Heart right ventricle (tissue), 16 donors: Measurements from ENCODE around the gene RSPO4. TPM values are rescaled to one million over a fixed set of nuclear protein-coding genes. Genes with fewer than 3 reads are reported as not detected.

Experiments
- ATAC-seq, 8 donors: fragments of 200-7000 bp; cut with Tn5 transposase; one replicate each; pipeline ENCODE4 v1.9.1; 2020; ENCODE audit warnings: mild to moderate bottlenecking in 8 of 8, moderate library complexity in 8 of 8, moderate number of reproducible peaks in 1 of 8
- DNase-seq, 2 donors: peaks; one replicate each; pipeline ENCODE4 v3.0.0-alpha.2; 2020
- H3K27ac ChIP-seq, 10 donors: fragments of 200-600 bp; sonication (generic) in 2 of 10; one replicate each; pipeline versions ENCODE4 v1.5.0 to v1.8.0; 2020 to 2022; ENCODE audit warnings: mild to moderate bottlenecking in 3 of 10
- H3K27me3 ChIP-seq, 7 donors: fragments of 200-600 bp; one replicate each; pipeline ENCODE4 v1.8.0; 2021 to 2022; ENCODE audit warnings: mild to moderate bottlenecking in 2 of 7
- H3K36me3 ChIP-seq, 9 donors: fragments of 200-600 bp; sonication (generic) in 1 of 9; one replicate each; pipeline versions ENCODE4 v1.5.0 to v1.8.0; 2020 to 2022; ENCODE audit warnings: mild to moderate bottlenecking in 2 of 9
- H3K4me1 ChIP-seq, 9 donors: fragments of 200-600 bp; sonication (generic) in 1 of 9; one replicate each; pipeline versions ENCODE4 v1.5.0 to v1.8.0; 2020 to 2022; ENCODE audit warnings: mild to moderate bottlenecking in 4 of 9
- H3K4me3 ChIP-seq, 10 donors: fragments of 200-600 bp; sonication (generic) in 2 of 10; one replicate each; pipeline versions ENCODE4 v1.5.0 to v1.8.0; 2020 to 2022; ENCODE audit warnings: mild to moderate bottlenecking in 7 of 10, moderate library complexity in 2 of 10
- H3K9me3 ChIP-seq, 11 donors: fragments of 200-600 bp in 10 of 11; sonication (generic) in 2 of 11; one replicate each; pipeline versions ENCODE4 v1.5.0 to v1.8.0; 2013 to 2022; ENCODE audit warnings: mild to moderate bottlenecking in 2 of 11, control low read depth in 1 of 11, moderate library complexity in 1 of 11
- CTCF ChIP-seq, 9 donors: fragments of 200-600 bp; sonication (generic) in 2 of 9; IDR thresholded peaks; one replicate each; pipeline versions ENCODE4 v1.5.0 to v1.8.0; 2021 to 2022; ENCODE audit warnings: antibody characterized with exemption in 9 of 9, mild to moderate bottlenecking in 5 of 9, moderate library complexity in 1 of 9
- WGBS, 2 donors: extraction: QIAGEN DNeasy Blood & Tissue Kit; methylation state at CpG; one replicate each; pipeline ENCODE4 v1.1.7; 2013; ENCODE audit warnings: inconsistent platforms in 1 of 2; 5-methylcytosine and 5-hydroxymethylcytosine counted together
- intact Hi-C, 10 donors: fragments of 100-400 bp; cut with DNase I; formaldehyde crosslinking; loops; one replicate each; pipeline versions ENCODE4 v1.11.1 to v1.14.2; 2022
- polyA plus RNA-seq, 2 donors: library from polyadenylated mRNA; stranded (reverse); fragments of 200-250 nt; gene quantifications; one replicate each; pipeline ENCODE4 v1.2.3, GENCODE V29; 2013
- total RNA-seq, 10 donors: library from RNA; stranded (reverse); fragmentation: NEBNext Ultra II Directional in 3 of 10; extraction: Animal tissue kit (Norgen Biotek cat#: 25700) in 3 of 10; gene quantifications; one replicate each; pipeline versions ENCODE4 v1.2.1 to v1.2.4, GENCODE V29; 2021 to 2023
- donor health status: Arrhythmogenic right ventricular cardiomyopathy.
- donor health status: ischemic (EF 13 %, LVEDD 7.1; RV severe dilation, severe dysfunction).
- donor health status: healthy with polysubstance abuse.
- donor health status: DM: no; HTN: yes; CAD: no.
- donor health status: DM: no; HTN: no; CAD: no.
- donor health status: ischemic (EF 25% LVEDD 6.9; RV normal size, moderate dysfunction).
- donor health status: ischemic (EF 25% LVEDD 5.7; RV mildly dilated, moderate dysfunction).
- donor health status: healthy.
- donor health status: DM: yes; HTN: yes; CAD: no.
- donor health status: Ischemic cardiomyopathy.
- donor health status: ischemic (EF 35%, LVEDD 5.7; RV mildly dilated, moderate dysfunction).
- donor health status: nonischemic (EF 11% LVEDD 7.7; RV severe dilation, severe dysfunction).
- donor health status: DM: yes; HTN: yes; CAD: no.
- donor health status: PGD.
- donor health status: ischemic (EF 29% LVEDD 5.4; RV normal size, mild dysfunction).
- donor health status: nonischemic (EF 23%, LVEDD 6.1; RV moderate dilation, normal function).

The RSPO4 gene
- total and polyA plus RNA-seq, 12 donors = 0.07 to 0.61 TPM; not detected in 10

DNA sequence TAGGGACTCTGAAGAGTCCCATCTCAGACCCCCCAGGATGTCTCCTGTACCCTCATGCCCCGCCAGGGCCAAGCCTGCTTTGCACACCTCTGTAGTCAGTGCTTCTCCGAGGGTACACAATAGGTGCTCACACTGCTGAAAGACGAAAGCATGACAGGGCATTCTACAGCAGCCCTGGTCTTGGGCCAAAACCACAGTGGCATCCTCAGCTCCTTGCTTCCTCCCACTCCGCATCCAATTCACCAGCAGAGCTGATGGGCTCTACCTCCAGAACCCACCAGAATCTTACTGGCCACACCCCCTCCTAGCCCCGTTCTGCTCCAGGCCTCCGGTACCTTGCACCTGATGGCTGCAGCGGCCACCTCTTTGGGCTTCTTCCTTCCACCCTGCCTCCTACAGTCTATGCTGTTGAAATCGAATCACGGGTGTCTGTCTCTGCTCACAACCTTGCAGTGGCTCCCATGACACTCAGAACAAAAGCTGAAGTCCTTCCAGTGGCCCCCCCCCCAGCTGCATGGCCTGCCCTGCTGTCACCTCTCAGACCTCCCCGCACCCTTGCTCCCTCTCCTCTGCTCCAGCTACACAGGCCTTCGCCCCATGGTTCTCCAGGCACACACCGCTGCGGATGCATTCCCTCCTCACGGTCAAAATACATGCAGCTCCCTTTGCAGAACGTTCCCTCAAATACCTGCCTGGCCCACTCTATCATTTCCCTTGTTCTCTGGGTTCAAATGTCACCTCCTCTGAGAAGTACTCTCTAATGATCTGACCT, 87.2 kb downstream of the RSPO4 start:
- intact Hi-C loops = no loop called here
- ATAC-seq (no peak), DNase-seq (no peak)
- no peaks in the 10 kb centered on the region for H3K9me3 ChIP-seq
- H3K36me3 ChIP-seq = no peaks in the 10 kb centered on the region
- 67 to 74% methylated on average over 15 of the region's 15 CpGs for WGBS, 2 donors
- H3K4me1 ChIP-seq = peaks cover 0 to 27% (median 7%) of the 10 kb centered on the region in 9 donors
- peaks cover 0 to 29% (median 15%) of the 10 kb centered on the region in 7 donors for H3K27me3 ChIP-seq
- no peak overlapping the region for H3K4me3 ChIP-seq
- H3K27ac ChIP-seq = no peak overlapping the region
- TF ChIP-seq CTCF (IDR thresholded peaks at IDR 0.05) = no peak

GRCh38 chr20:913306-913849, 88.7 kb downstream of the RSPO4 start:
- intact Hi-C loops = no loop called here
- Histone ChIP-seq H3K4me1 (peaks cover 0 to 27% (median 7%) of the 10 kb centered on the region in 9 donors), H3K27me3 (peaks cover 0 to 31% (median 15%) of the 10 kb centered on the region in 7 donors), H3K36me3 (no peaks in the 10 kb centered on the region), H3K27ac (no peak overlapping the region), H3K9me3 (no peaks in the 10 kb centered on the region), H3K4me3 (no peak overlapping the region)
- ATAC-seq (no peak), DNase-seq (no peak)
- no peak for TF ChIP-seq CTCF (IDR thresholded peaks at IDR 0.05)
- WGBS, 2 donors = 82 to 87% methylated on average over 5 of the region's 5 CpGs

DNA sequence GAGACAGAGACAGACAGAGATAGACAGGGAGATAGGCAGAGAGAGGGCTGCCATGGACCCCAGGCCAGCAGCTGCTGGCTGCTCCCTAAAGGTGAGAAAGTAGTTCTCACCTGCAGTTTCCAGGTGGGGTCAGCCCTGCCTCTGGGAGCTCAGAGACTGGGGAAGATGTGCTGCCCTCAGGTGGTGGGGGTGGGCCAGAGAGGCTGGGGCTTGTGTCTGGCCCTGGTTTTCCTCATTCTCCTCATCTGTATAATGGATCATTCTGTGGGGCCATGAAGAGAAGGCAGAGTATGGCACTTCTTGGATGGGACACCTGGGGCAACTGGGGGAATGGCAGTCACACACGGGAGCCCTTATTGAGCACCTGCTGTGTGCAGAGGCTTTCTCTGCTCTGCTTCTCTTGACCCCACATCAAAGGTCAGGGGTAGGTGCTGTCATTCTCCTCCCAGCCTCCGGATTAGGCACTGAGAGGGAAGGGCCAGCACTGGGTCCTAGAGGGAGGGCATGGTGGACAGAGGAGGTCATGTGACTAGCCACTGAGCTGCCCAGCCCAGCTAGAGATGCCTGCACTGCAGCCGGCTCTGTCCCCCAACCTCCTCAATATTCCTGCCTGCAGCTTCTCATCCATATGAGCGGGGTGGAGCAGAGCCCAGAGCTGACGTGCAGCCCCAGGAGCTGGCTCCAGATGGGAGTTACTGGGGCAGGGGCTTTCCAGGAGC, 90.1 kb downstream of the RSPO4 start:
- Histone ChIP-seq H3K9me3 (no peaks in the 10 kb centered on the region), H3K4me1 (peaks cover 0 to 27% (median 7%) of the 10 kb centered on the region in 9 donors), H3K4me3 (no peak overlapping the region), H3K36me3 (no peaks in the 10 kb centered on the region), H3K27ac (no peak overlapping the region), H3K27me3 (peaks cover 0 to 31% (median 15%) of the 10 kb centered on the region in 7 donors)
- ATAC-seq = no peak
- WGBS, 2 donors = 49 to 60% methylated on average over 5 of the region's 5 CpGs
- no peak for TF ChIP-seq CTCF (IDR thresholded peaks at IDR 0.05)
- intact Hi-C loops = no loop called here
- no peak for DNase-seq
